CD8-positive, alpha-beta memory T cell (primary cell): ENCODE data around the gene FOXI1. TPM values are rescaled to one million over a fixed set of nuclear protein-coding genes. Genes with fewer than 3 reads are reported as not detected.
A peak's percentile ranks its signal among the peaks of the same experiment; 100 is the strongest.
"Not testable (repeated sequence)": the region's sequence is repeated elsewhere in the genome, so short reads cannot be mapped to it uniquely, and the experiment has no call there.

Experiments used
- CTCF ChIA-PET: fragments of 350-600 bp; sonication (Branson Sonifier 250); formaldehyde crosslinking; loops from one replicate; lab custom pipeline; 2021; ENCODE audit warnings: antibody characterized with exemption; lab: Charles Lee
- POLR2A ChIA-PET: fragments of 350-600 bp; sonication (Branson Sonifier 250); formaldehyde crosslinking; loops from one replicate; lab custom pipeline; 2021; ENCODE audit warnings: antibody characterized with exemption; lab: Charles Lee
- DNase-seq, 5 donors: peaks; one replicate each; pipeline versions ENCODE4 v3.0.0 to v3.0.0-alpha.2; 2020 to 2022; ENCODE audit warnings: mixed read lengths in 1 of 5
- H3K27ac ChIP-seq: one replicate; pipeline ENCODE4 v1.7.0; 2013; ENCODE audit warnings: low read depth, mild to moderate bottlenecking, low read length, moderate library complexity
- H3K27me3 ChIP-seq: 2 replicates; pipeline ENCODE4 v1.7.0; 2013; ENCODE audit warnings: low read length, mild to moderate bottlenecking; ENCODE audit not compliant: insufficient read depth, poor library complexity, severe bottlenecking
- H3K36me3 ChIP-seq: 2 replicates; pipeline ENCODE4 v1.7.0; 2013; ENCODE audit warnings: mild to moderate bottlenecking, low read length, moderate library complexity; ENCODE audit not compliant: insufficient read depth
- H3K4me1 ChIP-seq: 2 replicates; pipeline ENCODE4 v1.7.0; 2013; ENCODE audit warnings: mild to moderate bottlenecking, low read length, moderate library complexity; ENCODE audit not compliant: insufficient read depth
- H3K4me3 ChIP-seq: 2 replicates; pipeline ENCODE4 v1.7.0; 2013; ENCODE audit warnings: mild to moderate bottlenecking, low read length
- H3K9me3 ChIP-seq: 2 replicates; pipeline ENCODE4 v1.7.0; 2013; ENCODE audit warnings: mild to moderate bottlenecking, low read length
- H3K27ac Mint-ChIP-seq, 8 donors: one replicate each; pipeline ENCODE4 v1.8.0; 2020 to 2021; ENCODE audit warnings: mixed read lengths in 8 of 8, mild to moderate bottlenecking in 6 of 8, inconsistent platforms in 3 of 8, moderate library complexity in 3 of 8
- H3K27me3 Mint-ChIP-seq, 2 donors: one replicate each; pipeline ENCODE4 v1.8.0; 2020 to 2021; ENCODE audit warnings: mixed read lengths in 2 of 2, mild to moderate bottlenecking in 1 of 2, moderate library complexity in 1 of 2
- H3K36me3 Mint-ChIP-seq, 3 donors: one replicate each; pipeline ENCODE4 v1.8.0; 2020 to 2021; ENCODE audit warnings: mixed read lengths in 3 of 3, inconsistent platforms in 1 of 3, mild to moderate bottlenecking in 1 of 3
- H3K4me1 Mint-ChIP-seq, 3 donors: one replicate each; pipeline ENCODE4 v1.8.0; 2020 to 2021; ENCODE audit warnings: mixed read lengths in 3 of 3, inconsistent platforms in 1 of 3, mild to moderate bottlenecking in 1 of 3
- H3K4me3 Mint-ChIP-seq, 7 donors: one replicate each; pipeline ENCODE4 v1.8.0; 2020 to 2021; ENCODE audit warnings: mixed read lengths in 7 of 7, mild to moderate bottlenecking in 6 of 7, moderate library complexity in 4 of 7, inconsistent platforms in 2 of 7
- H3K9me3 Mint-ChIP-seq, 5 donors: one replicate each; pipeline ENCODE4 v1.8.0; 2020 to 2022; ENCODE audit warnings: mixed read lengths in 5 of 5, mild to moderate bottlenecking in 3 of 5, moderate library complexity in 2 of 5, inconsistent platforms in 1 of 5
- polyA plus RNA-seq: library from polyadenylated mRNA; unstranded; fragments of 300-500 nt; fragmentation: Illumina TruSeq; gene quantifications from one replicate; pipeline ENCODE4 v1.2.3, GENCODE V29; 2021
- total RNA-seq, 2 experiments: library from RNA; stranded (reverse); gene quantifications; one replicate each; pipeline ENCODE4 v1.2.3, GENCODE V29; 2021

FOXI1 gene
- total and polyA plus RNA-seq, 3 experiments from 2014 or later: not detected

DNA sequence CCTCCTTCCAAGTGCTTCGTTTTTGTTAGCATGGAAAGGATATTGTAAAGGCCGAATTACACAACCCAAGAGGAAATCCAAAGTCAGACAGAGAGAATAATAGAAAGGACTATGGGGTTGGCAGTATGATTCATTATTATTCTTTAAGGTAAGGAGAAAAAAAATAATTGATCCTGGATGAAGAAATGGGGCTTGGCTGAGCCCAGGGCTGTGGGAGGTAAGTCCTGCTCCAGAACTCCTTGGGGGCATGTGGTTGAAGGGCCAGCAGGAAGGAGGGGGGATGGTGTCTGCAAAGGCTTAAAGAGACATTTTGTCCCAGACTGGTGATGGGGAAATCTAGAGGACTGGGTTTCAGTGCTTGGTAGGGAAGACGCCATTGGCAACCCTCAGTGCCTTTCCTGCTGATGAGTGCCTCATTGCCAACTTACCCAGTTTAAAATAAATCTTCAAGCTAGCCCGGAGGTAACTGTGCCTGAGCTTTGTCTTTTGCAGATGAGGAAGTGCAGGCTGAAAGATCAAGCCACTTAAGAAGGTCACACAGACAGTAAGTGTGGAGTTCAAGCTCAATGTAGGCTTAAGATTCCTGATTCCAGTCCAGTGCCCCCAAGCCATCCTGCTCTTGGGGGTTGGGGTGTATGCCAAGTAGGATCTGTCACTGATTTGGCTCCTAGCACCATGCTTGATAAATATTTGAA lies 30.2 kb downstream of the FOXI1 start:
- no peaks in the 10 kb centered on the region for H3K4me1 ChIP-seq
- H3K27me3 Mint-ChIP-seq: peaks cover 11 to 14% of the 10 kb centered on the region in 2 donors
- no peaks in the 10 kb centered on the region for H3K36me3 Mint-ChIP-seq
- no peaks in the 10 kb centered on the region for H3K27me3 ChIP-seq
- ChIA-PET POLR2A (no interaction called here), CTCF (no interaction called here)
- no peaks in the 10 kb centered on the region for H3K9me3 Mint-ChIP-seq
- no peaks in the 10 kb centered on the region for H3K9me3 ChIP-seq
- no peaks in the 10 kb centered on the region for H3K4me1 Mint-ChIP-seq
- no peak overlapping the region for H3K27ac ChIP-seq
- H3K4me3 Mint-ChIP-seq: no peak overlapping the region
- H3K27ac Mint-ChIP-seq: no peak overlapping the region
- H3K36me3 ChIP-seq: no peaks in the 10 kb centered on the region
- no peak overlapping the region for H3K4me3 ChIP-seq
- DNase-seq: no peak

DNA sequence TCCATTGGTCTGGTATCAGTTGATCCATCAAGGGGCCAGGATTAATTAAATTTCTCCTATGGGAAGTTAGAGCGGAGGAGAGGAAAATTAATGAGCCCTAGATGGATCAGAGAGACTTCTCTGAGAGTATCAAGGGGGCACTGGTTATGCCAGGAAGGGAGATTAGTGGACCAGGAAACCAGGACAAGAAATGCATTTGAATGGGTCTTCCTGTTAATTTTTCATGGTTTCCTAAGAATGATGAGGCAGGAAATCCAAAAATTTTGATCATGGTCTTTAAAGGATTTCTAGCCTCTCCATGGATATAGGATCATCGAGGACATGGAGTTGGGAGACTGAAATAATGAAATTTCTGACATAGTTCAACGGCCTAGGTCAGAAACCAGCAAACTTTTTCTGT lies 30.8 kb downstream of the FOXI1 start:
- Mint-ChIP-seq H3K36me3 (no peaks in the 10 kb centered on the region), H3K4me3 (no peak overlapping the region), H3K27me3 (peaks cover 11 to 14% of the 10 kb centered on the region in 2 donors), H3K9me3 (no peaks in the 10 kb centered on the region), H3K27ac (no peak overlapping the region), H3K4me1 (no peaks in the 10 kb centered on the region)
- no peaks in the 10 kb centered on the region for H3K36me3 ChIP-seq
- H3K27me3 ChIP-seq: no peaks in the 10 kb centered on the region
- DNase-seq: no peak
- no peaks in the 10 kb centered on the region for H3K9me3 ChIP-seq
- POLR2A ChIA-PET: no interaction called here
- no peak overlapping the region for H3K4me3 ChIP-seq
- no peak overlapping the region for H3K27ac ChIP-seq
- CTCF ChIA-PET: no interaction called here
- H3K4me1 ChIP-seq: no peaks in the 10 kb centered on the region

DNA sequence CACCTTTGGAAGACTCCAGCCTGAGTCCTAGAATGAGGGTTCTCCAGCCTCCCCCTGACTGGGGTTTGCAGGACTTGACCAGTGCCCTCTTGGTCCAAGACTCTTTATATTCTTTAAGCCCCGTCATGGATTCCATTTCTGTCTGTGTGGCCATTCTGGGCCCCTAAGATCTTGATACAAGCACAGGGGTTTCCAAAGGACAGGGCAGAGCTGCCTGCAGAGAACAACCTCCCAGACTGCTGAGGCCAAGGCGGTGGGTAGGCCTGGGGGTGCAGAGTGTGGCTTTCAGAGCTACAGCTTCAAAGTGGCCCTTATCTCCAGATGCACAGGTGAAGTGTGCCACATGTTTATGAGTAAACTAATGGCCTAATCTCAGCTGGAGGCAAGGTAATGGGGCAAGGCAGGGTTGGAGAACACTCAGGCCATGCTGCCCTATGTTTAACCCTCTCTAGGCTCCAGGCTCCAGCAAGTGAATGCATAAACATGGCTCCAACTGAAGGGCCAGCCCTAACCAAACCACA lies 32.1 kb downstream of the FOXI1 start:
- no peaks in the 10 kb centered on the region for H3K9me3 Mint-ChIP-seq
- Histone ChIP-seq H3K36me3 (no peaks in the 10 kb centered on the region), H3K4me3 (no peak overlapping the region), H3K4me1 (no peaks in the 10 kb centered on the region), H3K27me3 (no peaks in the 10 kb centered on the region), H3K9me3 (no peaks in the 10 kb centered on the region), H3K27ac (no peak overlapping the region)
- ChIA-PET CTCF (no interaction called here), POLR2A (no interaction called here)
- H3K4me1 Mint-ChIP-seq: no peaks in the 10 kb centered on the region
- peaks cover 8 to 13% of the 10 kb centered on the region in 2 donors for H3K27me3 Mint-ChIP-seq
- DNase-seq: no peak
- H3K4me3 Mint-ChIP-seq: no peak overlapping the region
- no peak overlapping the region for H3K27ac Mint-ChIP-seq
- no peaks in the 10 kb centered on the region for H3K36me3 Mint-ChIP-seq

DNA sequence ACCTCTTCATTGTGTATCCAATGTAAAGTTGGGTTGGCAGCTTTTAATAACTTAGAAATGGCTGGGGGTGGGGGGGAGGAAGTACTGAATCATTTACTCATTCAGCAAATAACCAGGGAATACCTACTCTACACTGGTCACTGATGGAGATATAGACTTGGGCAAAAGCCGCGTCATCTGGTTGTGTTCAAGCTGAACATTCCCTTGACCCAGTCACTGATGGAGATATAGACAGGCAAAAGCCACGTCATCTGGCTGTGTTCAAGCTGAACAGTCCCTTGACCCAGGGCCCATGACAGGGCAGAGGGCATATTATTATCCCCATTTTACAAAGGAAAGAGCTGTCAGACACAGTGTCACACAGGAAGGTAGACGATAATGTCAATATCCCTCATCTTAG lies 32.6 kb downstream of the FOXI1 start:
- H3K4me1 ChIP-seq: no peaks in the 10 kb centered on the region
- no peak for DNase-seq
- H3K4me1 Mint-ChIP-seq: no peaks in the 10 kb centered on the region
- POLR2A ChIA-PET: no interaction called here
- H3K27me3 Mint-ChIP-seq: peaks cover 8 to 16% of the 10 kb centered on the region in 2 donors
- H3K27ac Mint-ChIP-seq: no peak overlapping the region
- no peak overlapping the region for H3K4me3 Mint-ChIP-seq
- no peak overlapping the region for H3K4me3 ChIP-seq
- CTCF ChIA-PET: no interaction called here
- H3K27me3 ChIP-seq: no peaks in the 10 kb centered on the region
- H3K9me3 ChIP-seq: no peaks in the 10 kb centered on the region
- no peak overlapping the region for H3K27ac ChIP-seq
- no peaks in the 10 kb centered on the region for H3K9me3 Mint-ChIP-seq
- no peaks in the 10 kb centered on the region for H3K36me3 Mint-ChIP-seq
- no peaks in the 10 kb centered on the region for H3K36me3 ChIP-seq

DNA sequence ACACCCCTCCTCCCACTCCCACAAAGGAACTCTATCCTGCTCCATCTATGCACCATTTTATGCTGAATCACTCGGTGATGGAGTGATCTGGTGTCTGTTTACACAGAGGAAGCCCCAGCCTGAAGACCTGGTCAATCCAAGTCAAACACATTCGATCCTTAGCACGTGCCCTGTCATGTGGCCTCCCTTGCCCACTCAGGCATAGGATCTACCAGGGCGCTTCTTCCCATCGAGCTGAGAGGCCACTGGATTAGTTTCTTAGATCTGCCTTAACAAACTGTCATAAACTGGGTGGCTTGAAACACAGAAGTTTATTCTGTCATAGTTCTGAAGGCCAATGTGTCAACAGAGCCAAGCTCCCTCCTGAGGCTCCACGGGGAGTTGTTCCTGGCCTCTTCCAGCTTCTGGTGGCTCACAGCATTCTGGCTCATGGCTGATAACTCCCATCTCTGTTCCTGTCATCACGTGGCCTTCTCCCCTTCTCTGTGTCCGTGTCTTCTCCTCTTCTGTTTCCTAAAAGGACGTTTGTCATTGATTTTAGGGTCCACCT lies 34.2 kb downstream of the FOXI1 start:
- Mint-ChIP-seq H3K27ac (peak overlapping the region in 1 of 8 donors; percentile 38), H3K4me3 (no peak overlapping the region), H3K27me3 (peaks cover 8 to 13% of the 10 kb centered on the region in 2 donors), H3K9me3 (no peaks in the 10 kb centered on the region), H3K36me3 (no peaks in the 10 kb centered on the region), H3K4me1 (no peaks in the 10 kb centered on the region)
- no peak overlapping the region for H3K4me3 ChIP-seq
- POLR2A ChIA-PET: no interaction called here
- no peak for DNase-seq
- H3K27me3 ChIP-seq: no peaks in the 10 kb centered on the region
- no peaks in the 10 kb centered on the region for H3K9me3 ChIP-seq
- CTCF ChIA-PET: no interaction called here
- no peaks in the 10 kb centered on the region for H3K36me3 ChIP-seq
- no peak overlapping the region for H3K27ac ChIP-seq
- no peaks in the 10 kb centered on the region for H3K4me1 ChIP-seq

DNA sequence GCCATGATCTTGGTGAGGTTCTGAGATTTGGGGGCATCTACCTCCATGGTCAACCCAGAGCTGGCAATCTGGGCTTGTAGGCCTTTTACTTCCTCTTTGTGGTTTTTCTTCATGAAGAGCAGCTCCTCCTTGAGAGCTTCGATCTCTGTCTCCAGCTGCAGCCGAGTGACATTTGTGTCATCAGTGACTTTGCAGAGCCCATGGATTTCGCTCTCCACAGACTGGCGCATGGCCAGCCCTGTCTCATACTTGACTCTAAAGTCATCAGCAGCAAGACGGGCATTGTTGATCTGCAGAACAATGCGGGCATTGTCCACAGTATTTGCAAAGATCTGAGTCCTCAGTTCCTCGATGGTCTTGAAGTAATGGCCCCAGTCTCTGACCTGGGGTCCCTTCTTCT lies 35.5 kb downstream of the FOXI1 start:
- H3K4me1 ChIP-seq, H3K27ac ChIP-seq, H3K4me1 Mint-ChIP-seq, POLR2A ChIA-PET, H3K4me3 ChIP-seq, H3K9me3 Mint-ChIP-seq, H3K4me3 Mint-ChIP-seq, H3K9me3 ChIP-seq, H3K36me3 Mint-ChIP-seq, DNase-seq, H3K36me3 ChIP-seq, H3K27me3 ChIP-seq, CTCF ChIA-PET: not testable (repeated sequence)
- peak overlapping the region in 1 of 8 donors; percentile 83 for H3K27ac Mint-ChIP-seq
- H3K27me3 Mint-ChIP-seq: peaks cover 3 to 13% of the 10 kb centered on the region in 2 donors

DNA sequence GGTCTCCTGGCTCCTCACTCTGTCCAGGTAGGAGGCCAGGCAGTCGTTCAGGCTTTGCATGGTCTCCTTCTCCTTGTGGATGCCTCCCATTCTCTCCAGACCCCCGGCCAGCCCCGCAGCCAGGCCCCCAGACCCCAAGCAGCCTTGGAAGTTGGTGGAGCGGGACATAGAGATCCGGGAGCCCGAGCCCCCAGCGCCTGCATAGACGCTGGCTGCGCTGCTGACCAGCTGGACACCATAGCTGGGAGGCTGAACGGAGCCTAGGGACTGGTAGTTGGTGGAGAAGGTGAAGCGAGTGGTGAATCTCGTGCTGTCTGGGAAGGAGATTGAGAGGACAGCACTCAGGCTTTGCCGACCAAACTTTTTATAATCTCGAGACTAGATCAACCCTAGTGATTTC lies 35.9 kb downstream of the FOXI1 start:
- Mint-ChIP-seq H3K36me3 (no peaks in the 10 kb centered on the region), H3K27ac (no peak overlapping the region), H3K4me1 (no peaks in the 10 kb centered on the region), H3K4me3 (no peak overlapping the region), H3K27me3 (peaks cover 3 to 13% of the 10 kb centered on the region in 2 donors), H3K9me3 (no peaks in the 10 kb centered on the region)
- H3K27me3 ChIP-seq: no peaks in the 10 kb centered on the region
- no peaks in the 10 kb centered on the region for H3K36me3 ChIP-seq
- H3K4me1 ChIP-seq: no peaks in the 10 kb centered on the region
- H3K9me3 ChIP-seq: no peaks in the 10 kb centered on the region
- no peak for DNase-seq
- ChIA-PET POLR2A (no interaction called here), CTCF (no interaction called here)
- no peak overlapping the region for H3K4me3 ChIP-seq
- H3K27ac ChIP-seq: no peak overlapping the region

DNA sequence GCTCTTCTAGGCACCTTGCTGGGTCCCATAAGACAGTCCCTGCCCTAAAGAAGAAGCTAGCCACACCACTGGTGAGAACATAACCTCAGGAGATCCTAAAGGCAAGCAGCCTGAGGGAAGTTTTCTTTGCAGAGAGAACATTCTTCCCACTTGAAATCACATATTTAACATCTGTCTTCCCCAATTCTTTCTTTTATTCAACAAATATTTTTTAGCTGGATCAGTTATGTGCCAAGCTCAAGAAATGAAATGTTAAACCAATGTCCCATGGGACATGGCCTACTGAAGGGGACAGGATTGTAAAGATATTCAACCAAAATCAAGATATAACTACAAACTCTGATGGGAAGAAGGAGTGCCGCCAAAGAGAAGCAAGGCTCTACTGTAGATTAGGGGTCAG lies 36.5 kb downstream of the FOXI1 start:
- Mint-ChIP-seq H3K36me3 (no peaks in the 10 kb centered on the region), H3K27me3 (peaks cover 3 to 13% of the 10 kb centered on the region in 2 donors), H3K4me3 (no peak overlapping the region), H3K4me1 (no peaks in the 10 kb centered on the region), H3K27ac (no peak overlapping the region), H3K9me3 (no peaks in the 10 kb centered on the region)
- CTCF ChIA-PET: no interaction called here
- no peaks in the 10 kb centered on the region for H3K27me3 ChIP-seq
- H3K36me3 ChIP-seq: no peaks in the 10 kb centered on the region
- H3K4me1 ChIP-seq: no peaks in the 10 kb centered on the region
- POLR2A ChIA-PET: no interaction called here
- no peaks in the 10 kb centered on the region for H3K9me3 ChIP-seq
- no peak for DNase-seq
- H3K27ac ChIP-seq: no peak overlapping the region
- no peak overlapping the region for H3K4me3 ChIP-seq
